Suprapubic skin (tissue), 4 donors: ENCODE results near the gene NNT. TPM values are rescaled to one million over a fixed set of nuclear protein-coding genes. Genes with fewer than 3 reads are reported as not detected.
A peak's percentile ranks its signal among the peaks of the same experiment; 100 is the strongest.

Experiments used
- DNase-seq, 2 donors: peaks; one replicate each; pipeline ENCODE4 v3.0.0-alpha.2; 2019; ENCODE audit warnings: low spot score in 2 of 2
- H3K27ac ChIP-seq: fragments of 200-600 bp; sonication (generic); one replicate; pipeline ENCODE4 v1.5.1; 2019
- H3K27me3 ChIP-seq: fragments of 200-600 bp; sonication (generic); one replicate; pipeline ENCODE4 v1.5.1; 2019
- H3K36me3 ChIP-seq: fragments of 200-600 bp; sonication (generic); one replicate; pipeline ENCODE4 v1.5.1; 2019
- H3K4me1 ChIP-seq: fragments of 200-600 bp; sonication (generic); one replicate; pipeline ENCODE4 v1.5.1; 2019
- H3K4me3 ChIP-seq: fragments of 200-600 bp; sonication (generic); one replicate; pipeline ENCODE4 v1.5.1; 2019; ENCODE audit warnings: mild to moderate bottlenecking
- H3K9me3 ChIP-seq: fragments of 200-600 bp; sonication (generic); one replicate; pipeline ENCODE4 v1.5.1; 2019
- CTCF ChIP-seq, 2 donors: fragments of 200-600 bp in 1 of 2; fragments of 450-650 bp in 1 of 2; sonication (generic) in 1 of 2; IDR thresholded peaks; one replicate each; pipeline ENCODE4 v1.5.1; 2016 to 2019; ENCODE audit warnings: antibody characterized with exemption in 2 of 2, mild to moderate bottlenecking in 1 of 2, moderate library complexity in 1 of 2
- EP300 ChIP-seq: sonication (generic); formaldehyde crosslinking; IDR thresholded peaks from one replicate; pipeline ENCODE4 v1.6.1; 2017; ENCODE audit warnings: antibody characterized with exemption
- POLR2A ChIP-seq, 2 donors: fragments of 450-650 bp; IDR thresholded peaks; one replicate each; pipeline ENCODE4 v1.6.1; 2017; ENCODE audit warnings: antibody characterized with exemption in 2 of 2, mild to moderate bottlenecking in 2 of 2, moderate library complexity in 2 of 2
- POLR2AphosphoS5 ChIP-seq, 3 donors: sonication (generic); formaldehyde crosslinking; IDR thresholded peaks; one replicate each; pipeline ENCODE4 v1.6.1; 2017; ENCODE audit warnings: antibody characterized with exemption in 3 of 3
- WGBS: methylation state at CpG from one replicate; pipeline ENCODE4 v1.1.5; 2018; 5-methylcytosine and 5-hydroxymethylcytosine counted together
- total RNA-seq, 4 donors: library from RNA; depleted of rRNA; stranded (reverse); fragments of >200 nt; gene quantifications; one replicate each; pipeline ENCODE4 v1.1.0, GENCODE V29; 2016

Gene NNT
- total RNA-seq, 4 donors from 2014 or later: 23.9 to 38.3 (median 32.7) TPM

DNA sequence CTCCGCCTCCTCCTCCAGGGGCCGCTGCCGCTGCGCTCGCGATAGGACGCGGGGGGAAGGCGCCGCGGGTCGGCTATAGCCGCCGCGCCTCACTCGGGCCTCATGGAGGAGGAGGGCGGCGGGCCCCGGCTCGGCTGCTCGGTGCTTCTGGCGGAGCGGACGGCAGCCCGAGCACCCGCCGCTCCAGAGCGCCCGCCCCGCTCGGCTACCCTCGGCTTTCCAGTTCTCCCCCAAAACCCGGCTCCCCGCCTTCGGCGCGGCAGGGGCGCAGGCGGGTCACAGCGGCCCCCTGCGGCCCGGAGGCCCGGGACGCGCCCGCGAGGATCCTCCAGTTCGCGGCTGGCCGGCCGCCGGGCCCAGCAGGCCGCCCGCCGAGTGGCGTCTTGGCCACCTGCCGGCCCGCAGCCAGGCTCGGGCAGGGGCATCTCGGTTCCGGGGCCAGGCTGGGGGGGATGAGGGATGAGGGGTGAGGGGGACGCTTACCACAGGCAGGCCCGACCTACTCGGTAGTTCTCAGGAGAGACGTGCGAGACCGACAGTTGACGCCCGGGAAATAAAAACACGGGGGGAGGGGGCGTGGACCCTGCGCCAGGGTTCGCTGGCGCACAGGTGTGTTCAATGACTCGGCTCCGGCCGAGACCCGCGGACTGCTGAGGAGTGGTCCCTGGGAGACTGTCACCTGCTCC, 46.0 kb upstream of the NNT start, which contains the start of gene PAIP1:
TSS of gene PAIP1 (minus strand) at position 221 of the 686 bp plus-strand sequence. CDS start 231 bp downstream, outside the sequence.
- DNase-seq: peak; percentile 88 to 91
- H3K4me3 ChIP-seq: peak within 1 kb of the TSS; percentile 84
- peak within 1 kb of the TSS; percentile 98 for H3K27ac ChIP-seq
- H3K9me3 ChIP-seq: no peaks in the 10 kb centered on the region
- no peaks in the 10 kb centered on the region for H3K27me3 ChIP-seq
- peaks cover 4% of the 10 kb centered on the region for H3K36me3 ChIP-seq
- H3K4me1 ChIP-seq: peaks cover 46% of the 10 kb centered on the region
- TF ChIP-seq CTCF (IDR thresholded peaks at IDR 0.05) (peak; percentile 36 to 80), POLR2A (IDR thresholded peaks at IDR 0.05) (peak in 1 of 2 donors; percentile 34), POLR2AphosphoS5 (IDR thresholded peaks at IDR 0.05) (peak in 1 of 3 donors; percentile 35), EP300 (no peak)
- WGBS: 1% methylated on average over 14 of the region's 79 CpGs

DNA sequence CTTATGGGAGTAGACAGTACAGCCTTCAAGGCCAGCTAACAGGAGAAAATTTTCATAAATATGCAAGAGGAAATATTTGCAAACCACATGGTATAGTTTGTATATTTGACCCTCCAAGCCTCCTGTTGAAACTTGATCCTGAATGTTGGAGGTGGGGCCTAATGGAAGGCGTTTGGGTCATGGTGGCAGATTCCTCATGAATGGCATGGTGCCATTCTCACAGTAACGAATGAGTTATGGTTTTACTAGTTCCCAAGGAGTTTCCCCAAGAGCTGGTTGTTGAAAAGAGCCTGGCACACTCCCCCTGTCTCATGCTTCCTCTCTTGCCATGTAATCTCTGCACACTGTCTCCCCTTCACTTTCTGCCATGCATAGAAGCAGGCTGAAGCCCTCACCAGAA, 42.9 kb upstream of the NNT start:
- H3K27me3 ChIP-seq: no peaks in the 10 kb centered on the region
- no peak for DNase-seq
- TF ChIP-seq POLR2AphosphoS5 (IDR thresholded peaks at IDR 0.05): no peak
- no peak for TF ChIP-seq CTCF (IDR thresholded peaks at IDR 0.05)
- no peak for TF ChIP-seq POLR2A (IDR thresholded peaks at IDR 0.05)
- no peak overlapping the region for H3K4me3 ChIP-seq
- no peaks in the 10 kb centered on the region for H3K9me3 ChIP-seq
- H3K27ac ChIP-seq: no peak overlapping the region
- peaks cover 17% of the 10 kb centered on the region for H3K4me1 ChIP-seq
- WGBS: 18% methylated on average over 2 of the region's 2 CpGs
- no peaks in the 10 kb centered on the region for H3K36me3 ChIP-seq

GRCh38 chr5:43561356-43561755, 41.6 kb upstream of the NNT start:
- Histone ChIP-seq H3K36me3 (no peaks in the 10 kb centered on the region), H3K4me3 (no peak overlapping the region), H3K27ac (no peak overlapping the region), H3K9me3 (no peaks in the 10 kb centered on the region), H3K4me1 (peaks cover 8% of the 10 kb centered on the region), H3K27me3 (no peaks in the 10 kb centered on the region)
- DNase-seq: no peak
- TF ChIP-seq CTCF (IDR thresholded peaks at IDR 0.05) (no peak), EP300 (no peak), POLR2A (IDR thresholded peaks at IDR 0.05) (no peak), POLR2AphosphoS5 (IDR thresholded peaks at IDR 0.05) (no peak)

DNA sequence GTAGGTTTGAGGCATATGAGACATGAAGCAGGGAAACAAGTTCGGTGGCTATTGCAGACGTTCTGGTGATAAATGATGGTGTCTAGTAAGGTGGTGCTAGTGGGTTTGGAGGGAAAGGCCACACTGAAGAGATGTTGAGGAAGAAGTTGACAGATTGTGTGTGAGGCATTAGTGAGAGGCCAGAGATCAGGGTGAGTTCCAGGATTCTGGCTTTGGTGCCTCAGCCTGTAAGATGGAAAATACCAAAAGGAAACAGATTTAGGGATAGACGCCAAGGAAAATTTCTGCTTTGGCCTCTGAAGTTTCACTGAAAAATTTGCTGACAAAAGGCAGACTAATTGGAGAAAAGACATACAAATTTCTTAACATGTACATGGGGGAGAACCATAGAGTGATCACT, 39.7 kb upstream of the NNT start:
- H3K4me3 ChIP-seq: no peak overlapping the region
- no peak overlapping the region for H3K27ac ChIP-seq
- no peak for TF ChIP-seq POLR2A (IDR thresholded peaks at IDR 0.05)
- TF ChIP-seq CTCF (IDR thresholded peaks at IDR 0.05): no peak
- no peak for TF ChIP-seq EP300
- TF ChIP-seq POLR2AphosphoS5 (IDR thresholded peaks at IDR 0.05): no peak
- 51% methylated on average over 3 of the region's 3 CpGs for WGBS
- no peaks in the 10 kb centered on the region for H3K9me3 ChIP-seq
- no peak for DNase-seq
- no peaks in the 10 kb centered on the region for H3K36me3 ChIP-seq
- H3K4me1 ChIP-seq: no peaks in the 10 kb centered on the region
- H3K27me3 ChIP-seq: no peaks in the 10 kb centered on the region

- DNase-seq: no peak
- WGBS: 68% methylated on average over 5 of the region's 5 CpGs
- Histone ChIP-seq H3K9me3 (no peaks in the 10 kb centered on the region), H3K4me3 (no peak overlapping the region), H3K27me3 (no peaks in the 10 kb centered on the region), H3K27ac (no peak overlapping the region), H3K4me1 (no peaks in the 10 kb centered on the region), H3K36me3 (no peaks in the 10 kb centered on the region)
- TF ChIP-seq CTCF (IDR thresholded peaks at IDR 0.05): no peak
- TF ChIP-seq EP300: no peak
- TF ChIP-seq POLR2A (IDR thresholded peaks at IDR 0.05): no peak
- no peak for TF ChIP-seq POLR2AphosphoS5 (IDR thresholded peaks at IDR 0.05)
Observed at GRCh38 chr5:43564289-43564850, 38.6 kb upstream of the NNT start.
